Neural crest cell (in vitro differentiated cells): ENCODE results near the gene TMEM17. TPM values are rescaled to one million over a fixed set of nuclear protein-coding genes. Genes with fewer than 3 reads are reported as not detected.

ENCODE experiments used
- DNase-seq: peaks from one replicate; pipeline ENCODE4 v3.0.0; 2021; ENCODE audit warnings: low read depth, mixed read lengths, low spot score
- H3K27ac Mint-ChIP-seq: one replicate; pipeline ENCODE4 v1.8.0; 2021; ENCODE audit warnings: mild to moderate bottlenecking, mixed read lengths; ENCODE audit not compliant: unreplicated experiment
- H3K27me3 Mint-ChIP-seq: 2 replicates; pipeline ENCODE4 v1.8.0; 2021; ENCODE audit warnings: low read depth, mild to moderate bottlenecking, mixed read lengths
- H3K36me3 Mint-ChIP-seq: 2 replicates; pipeline ENCODE4 v1.8.0; 2021; ENCODE audit warnings: low read depth, mild to moderate bottlenecking, mixed read lengths
- H3K4me1 Mint-ChIP-seq: 2 replicates; pipeline ENCODE4 v1.8.0; 2021; ENCODE audit warnings: mixed read lengths
- H3K4me3 Mint-ChIP-seq: one replicate; pipeline ENCODE4 v1.8.0; 2021; ENCODE audit warnings: mild to moderate bottlenecking, mixed read lengths
- H3K9me3 Mint-ChIP-seq: 2 replicates; pipeline ENCODE4 v1.8.0; 2021; ENCODE audit warnings: mixed read lengths
- total RNA-seq: library from RNA; stranded (reverse); gene quantifications from 2 replicates; pipeline ENCODE4 v1.2.1, GENCODE V29; 2021
- TF ChIP-seq, protein P1 (sequence below): fragments of 200-600 bp; sonication (generic); conservative IDR thresholded peaks from 2 replicates; pipeline ENCODE4 v1.5.0; 2021; ENCODE audit warnings: antibody characterized with exemption, mild to moderate bottlenecking

TMEM17 gene
- total RNA-seq, 1 donor from 2014 or later: 3.1 TPM

GRCh38 chr2:62469548-62469947 is 36.4 kb downstream of the TMEM17 start:
- TF ChIP-seq, protein P1, sequence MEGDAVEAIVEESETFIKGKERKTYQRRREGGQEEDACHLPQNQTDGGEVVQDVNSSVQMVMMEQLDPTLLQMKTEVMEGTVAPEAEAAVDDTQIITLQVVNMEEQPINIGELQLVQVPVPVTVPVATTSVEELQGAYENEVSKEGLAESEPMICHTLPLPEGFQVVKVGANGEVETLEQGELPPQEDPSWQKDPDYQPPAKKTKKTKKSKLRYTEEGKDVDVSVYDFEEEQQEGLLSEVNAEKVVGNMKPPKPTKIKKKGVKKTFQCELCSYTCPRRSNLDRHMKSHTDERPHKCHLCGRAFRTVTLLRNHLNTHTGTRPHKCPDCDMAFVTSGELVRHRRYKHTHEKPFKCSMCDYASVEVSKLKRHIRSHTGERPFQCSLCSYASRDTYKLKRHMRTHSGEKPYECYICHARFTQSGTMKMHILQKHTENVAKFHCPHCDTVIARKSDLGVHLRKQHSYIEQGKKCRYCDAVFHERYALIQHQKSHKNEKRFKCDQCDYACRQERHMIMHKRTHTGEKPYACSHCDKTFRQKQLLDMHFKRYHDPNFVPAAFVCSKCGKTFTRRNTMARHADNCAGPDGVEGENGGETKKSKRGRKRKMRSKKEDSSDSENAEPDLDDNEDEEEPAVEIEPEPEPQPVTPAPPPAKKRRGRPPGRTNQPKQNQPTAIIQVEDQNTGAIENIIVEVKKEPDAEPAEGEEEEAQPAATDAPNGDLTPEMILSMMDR: no peak
- no peaks in the 10 kb centered on the region for H3K27me3 Mint-ChIP-seq
- no peaks in the 10 kb centered on the region for H3K36me3 Mint-ChIP-seq
- no peak overlapping the region for H3K27ac Mint-ChIP-seq
- no peak overlapping the region for H3K4me3 Mint-ChIP-seq
- H3K4me1 Mint-ChIP-seq: peaks cover 21% of the 10 kb centered on the region
- no peaks in the 10 kb centered on the region for H3K9me3 Mint-ChIP-seq
- DNase-seq: no peak

DNA sequence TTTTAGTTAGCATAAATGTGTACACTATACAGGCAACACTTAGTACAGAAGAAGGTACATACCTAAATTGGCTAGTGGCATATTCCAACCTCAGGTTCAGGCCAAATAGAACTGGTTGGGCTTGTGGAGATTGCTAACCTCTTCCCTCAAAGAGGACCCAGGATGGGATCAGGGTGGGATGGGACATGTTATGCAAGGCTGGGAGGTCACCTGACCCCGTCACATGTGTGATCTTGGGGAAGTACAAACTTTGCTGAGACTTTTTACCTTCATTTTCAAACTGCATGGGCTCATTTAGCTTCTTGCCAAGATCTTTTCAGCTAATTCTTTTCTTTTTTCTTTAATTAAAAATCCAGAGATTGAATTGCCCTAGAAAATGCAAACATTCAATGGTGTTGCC is 36.9 kb downstream of the TMEM17 start:
- Mint-ChIP-seq H3K27me3 (no peaks in the 10 kb centered on the region), H3K4me3 (no peak overlapping the region), H3K27ac (no peak overlapping the region), H3K9me3 (no peaks in the 10 kb centered on the region), H3K4me1 (peaks cover 21% of the 10 kb centered on the region), H3K36me3 (no peaks in the 10 kb centered on the region)
- TF ChIP-seq, protein P1: no peak
- DNase-seq: no peak

DNA sequence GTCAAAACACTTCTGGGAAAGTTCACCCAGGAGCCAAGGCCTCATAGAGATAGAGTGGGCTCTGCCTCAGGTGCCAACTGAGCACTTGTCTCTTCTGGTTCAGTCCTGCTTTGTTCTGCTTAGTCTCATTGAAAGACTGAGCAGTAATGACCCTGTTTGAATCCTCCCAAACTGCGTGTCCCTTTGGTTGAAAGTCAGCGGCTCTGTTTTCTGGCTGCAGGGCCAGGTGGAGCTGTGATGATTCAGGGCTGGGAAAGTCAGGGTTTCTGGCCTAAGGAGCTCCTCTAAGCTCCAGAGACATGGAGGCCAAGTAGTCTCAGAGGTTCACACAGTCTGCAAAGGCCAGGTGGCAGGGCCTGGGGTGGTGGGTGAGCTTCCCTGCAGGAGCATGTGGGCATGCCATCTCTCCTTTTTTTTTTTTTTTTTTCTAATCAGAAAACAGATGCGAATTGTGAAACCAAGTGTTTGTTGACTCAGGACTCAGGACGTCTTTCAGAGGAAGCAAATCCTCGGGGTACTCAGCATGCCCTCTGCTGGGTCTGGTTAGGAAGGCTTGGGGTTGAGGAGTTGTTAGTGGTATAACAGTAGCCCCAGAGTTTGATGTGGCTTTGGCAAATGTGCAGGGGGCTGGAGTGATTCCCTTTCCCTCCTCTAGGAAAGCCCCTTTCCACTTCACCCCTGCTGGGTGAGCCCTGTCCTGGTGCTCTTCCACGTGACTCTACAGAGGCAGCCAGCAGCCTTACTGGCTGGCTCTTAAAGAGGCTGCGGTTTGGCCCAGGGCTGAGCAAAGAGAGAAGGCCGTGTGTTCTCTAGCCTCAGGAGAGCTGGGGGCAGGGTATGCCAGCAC is 38.3 kb downstream of the TMEM17 start:
- Mint-ChIP-seq H3K36me3 (no peaks in the 10 kb centered on the region), H3K27me3 (no peaks in the 10 kb centered on the region), H3K4me3 (no peak overlapping the region), H3K27ac (no peak overlapping the region), H3K9me3 (no peaks in the 10 kb centered on the region), H3K4me1 (peaks cover 30% of the 10 kb centered on the region)
- TF ChIP-seq, protein P1: no peak
- DNase-seq: no peak

- TF ChIP-seq, protein P1: no peak
- Mint-ChIP-seq H3K4me1 (peaks cover 30% of the 10 kb centered on the region), H3K27ac (no peak overlapping the region), H3K36me3 (no peaks in the 10 kb centered on the region), H3K27me3 (no peaks in the 10 kb centered on the region), H3K4me3 (no peak overlapping the region), H3K9me3 (no peaks in the 10 kb centered on the region)
- no peak for DNase-seq
These were observed 38.9 kb downstream of the TMEM17 start for GRCh38 chr2:62467100-62467474.

GRCh38 chr2:62466503-62466854 is 39.5 kb downstream of the TMEM17 start:
- no peaks in the 10 kb centered on the region for H3K9me3 Mint-ChIP-seq
- H3K27ac Mint-ChIP-seq: no peak overlapping the region
- H3K4me1 Mint-ChIP-seq: peaks cover 30% of the 10 kb centered on the region
- TF ChIP-seq, protein P1: no peak
- H3K4me3 Mint-ChIP-seq: no peak overlapping the region
- no peaks in the 10 kb centered on the region for H3K36me3 Mint-ChIP-seq
- DNase-seq: no peak
- H3K27me3 Mint-ChIP-seq: no peaks in the 10 kb centered on the region
